ENCODE data around the gene STK16.

GRCh38 chr2:219266886-219267285 is 21.6 kb downstream of the STK16 start:
- TF ChIP-seq CTCF (IDR thresholded peaks at IDR 0.05) (no peak), POLR2AphosphoS5 (IDR thresholded peaks at IDR 0.05) (no peak)

Measured in breast epithelium (tissue), 3 donors.